ENCODE measurements around the gene HS6ST3.

DNA sequence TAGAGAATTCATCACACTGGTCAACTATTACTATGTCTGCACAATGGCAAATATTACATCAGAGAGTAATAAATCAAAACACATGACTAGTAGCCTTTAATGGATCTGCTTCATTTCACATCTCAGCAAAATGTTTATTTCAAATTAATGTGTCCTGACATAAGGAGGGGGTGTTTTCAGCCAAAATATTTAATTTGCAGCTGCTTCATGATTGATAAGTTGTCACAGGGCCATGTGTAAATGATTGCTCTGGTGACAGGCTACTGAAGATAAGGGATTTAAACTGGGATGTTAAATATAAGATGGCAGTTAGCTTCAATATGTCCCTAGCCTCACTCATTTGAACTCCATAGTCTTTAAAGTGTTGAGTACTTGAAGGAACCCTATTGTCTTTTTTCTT lies 601.1 kb downstream of the HS6ST3 start:
- TF ChIP-seq, protein P1, sequence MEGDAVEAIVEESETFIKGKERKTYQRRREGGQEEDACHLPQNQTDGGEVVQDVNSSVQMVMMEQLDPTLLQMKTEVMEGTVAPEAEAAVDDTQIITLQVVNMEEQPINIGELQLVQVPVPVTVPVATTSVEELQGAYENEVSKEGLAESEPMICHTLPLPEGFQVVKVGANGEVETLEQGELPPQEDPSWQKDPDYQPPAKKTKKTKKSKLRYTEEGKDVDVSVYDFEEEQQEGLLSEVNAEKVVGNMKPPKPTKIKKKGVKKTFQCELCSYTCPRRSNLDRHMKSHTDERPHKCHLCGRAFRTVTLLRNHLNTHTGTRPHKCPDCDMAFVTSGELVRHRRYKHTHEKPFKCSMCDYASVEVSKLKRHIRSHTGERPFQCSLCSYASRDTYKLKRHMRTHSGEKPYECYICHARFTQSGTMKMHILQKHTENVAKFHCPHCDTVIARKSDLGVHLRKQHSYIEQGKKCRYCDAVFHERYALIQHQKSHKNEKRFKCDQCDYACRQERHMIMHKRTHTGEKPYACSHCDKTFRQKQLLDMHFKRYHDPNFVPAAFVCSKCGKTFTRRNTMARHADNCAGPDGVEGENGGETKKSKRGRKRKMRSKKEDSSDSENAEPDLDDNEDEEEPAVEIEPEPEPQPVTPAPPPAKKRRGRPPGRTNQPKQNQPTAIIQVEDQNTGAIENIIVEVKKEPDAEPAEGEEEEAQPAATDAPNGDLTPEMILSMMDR (IDR thresholded peaks at IDR 0.05), result no peak
- TF ChIP-seq EP300 (IDR thresholded peaks at IDR 0.05) (no peak), POLR2AphosphoS5 (IDR thresholded peaks at IDR 0.05) (no peak), POLR2A (IDR thresholded peaks at IDR 0.05) (no peak)
